Myocyte (in vitro differentiated cells): ENCODE data around the gene PCNA. TPM values are rescaled to one million over a fixed set of nuclear protein-coding genes. Genes with fewer than 3 reads are reported as not detected.

Experiments
- DNase-seq: peaks from one replicate; pipeline ENCODE4 v3.0.0-alpha.2; 2012; ENCODE audit warnings: low read depth
- total RNA-seq: library from RNA; depleted of rRNA; stranded (reverse); fragments of >200 nt; gene quantifications from 2 replicates; pipeline ENCODE4 v1.2.3, GENCODE V29; 2014

The PCNA gene
- total RNA-seq, 1 donor from 2014 or later = 57.8 TPM

GRCh38 chr20:5067877-5068645 lies 51.7 kb downstream of the PCNA start:
- no peak for DNase-seq

DNA sequence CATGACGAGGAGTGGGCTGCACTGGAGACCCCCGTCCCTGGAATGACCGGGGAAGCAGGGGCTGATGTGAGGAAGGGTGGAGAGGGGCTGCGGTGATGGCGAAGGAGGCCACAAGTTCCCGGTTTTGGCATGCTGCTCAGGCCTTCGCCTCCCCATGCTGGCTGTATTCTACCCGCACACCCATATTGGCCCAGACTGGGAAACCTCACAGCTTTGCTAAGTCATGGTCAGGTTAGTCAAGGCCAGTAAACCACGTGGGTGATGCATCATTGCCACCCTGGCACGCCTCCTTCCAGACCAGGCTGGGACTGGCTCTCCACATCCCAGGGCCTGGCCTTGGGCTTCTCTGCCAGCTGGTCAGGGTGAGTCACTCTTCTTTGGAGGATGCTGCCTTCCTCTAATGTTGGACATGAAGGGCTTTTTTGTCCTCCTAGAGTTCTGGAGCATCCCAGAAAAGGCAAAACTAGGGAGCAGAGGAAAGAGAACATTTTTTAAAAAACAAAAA lies 53.8 kb downstream of the PCNA start:
- DNase-seq = peak; percentile 98

DNA sequence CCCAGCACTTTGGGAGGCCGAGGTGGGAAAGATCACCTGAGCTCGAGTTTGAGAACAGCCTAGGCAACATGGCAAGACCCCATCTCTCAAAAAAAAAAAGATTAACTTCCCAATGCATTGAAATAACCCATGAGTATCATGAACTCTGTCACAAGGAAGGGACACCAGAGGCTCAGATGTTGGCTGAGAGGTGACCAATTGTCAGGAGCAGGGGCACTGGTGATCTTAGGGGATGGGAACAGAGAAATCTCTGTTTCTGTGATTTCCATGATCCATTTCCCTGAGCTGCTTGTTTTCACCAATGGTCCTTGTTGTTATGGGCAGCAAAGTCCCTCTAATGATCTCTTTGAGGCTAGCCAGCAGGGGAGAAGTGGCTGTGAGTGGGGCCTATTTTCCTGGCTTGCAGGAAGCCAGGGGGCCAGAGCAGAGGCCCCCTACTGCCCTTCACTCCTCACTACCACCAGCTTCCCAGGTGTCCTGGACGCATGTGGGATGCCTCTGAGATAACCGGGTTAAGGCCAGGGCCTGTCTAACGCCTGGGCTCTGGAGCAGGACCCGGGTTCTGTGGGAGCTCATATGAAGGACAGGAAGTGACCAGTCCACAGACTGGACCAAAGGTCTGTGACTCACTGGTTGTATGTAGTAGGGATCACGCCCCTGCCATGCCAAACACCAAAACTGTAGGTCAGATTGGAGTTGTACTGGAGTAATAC lies 54.4 kb downstream of the PCNA start:
- DNase-seq = peak; percentile 50

Other genes with a start within 250 kb of the PCNA start
- 10.1 and 11.4 TPM in 2 replicates for gene SLC23A2, start 118.4 kb downstream of the PCNA start, total RNA-seq
- 113 and 120 TPM in 2 replicates for gene TMEM230, start 6.9 kb downstream of the PCNA start, total RNA-seq
- 29.2 and 43.0 TPM in 2 replicates for gene CDS2, start 7.0 kb upstream of the PCNA start, total RNA-seq
- not detected in 2 replicates for gene PROKR2, start 197.0 kb upstream of the PCNA start, total RNA-seq